Kidney (tissue), 14 donors: ENCODE results near the gene DMXL1. TPM values are rescaled to one million over a fixed set of nuclear protein-coding genes. Genes with fewer than 3 reads are reported as not detected.
A peak's percentile ranks its signal among the peaks of the same experiment; 100 is the strongest.

ENCODE experiments used
- DNase-seq, 5 donors: peaks; one replicate each; pipeline ENCODE4 v3.0.0-alpha.2; 2013 to 2020
- FAIRE-seq: peaks from 2 replicates; lab custom pipeline; 2012; peaks lifted over from hg19 to GRCh38; lab: Jason Lieb, UNC
- H3K27ac ChIP-seq, 2 donors: one replicate each; pipeline ENCODE4 v1.7.0; 2013; ENCODE audit warnings: low read depth in 2 of 2, low read length in 2 of 2, inconsistent platforms in 1 of 2
- H3K27me3 ChIP-seq: one replicate; pipeline ENCODE4 v1.7.1; 2013; ENCODE audit warnings: low read length, inconsistent platforms; ENCODE audit not compliant: control insufficient read depth, insufficient read depth
- H3K36me3 ChIP-seq, 3 donors: one replicate each; pipeline versions ENCODE4 v1.7.0 to v1.7.1; 2013; ENCODE audit warnings: low read length in 3 of 3, control low read depth in 1 of 3, inconsistent platforms in 1 of 3; ENCODE audit not compliant: insufficient read depth in 3 of 3, control insufficient read depth in 2 of 3
- H3K4me1 ChIP-seq, 3 donors: one replicate each; pipeline versions ENCODE4 v1.7.0 to v1.7.1; 2013; ENCODE audit warnings: low read length in 3 of 3, inconsistent platforms in 1 of 3, low read depth in 1 of 3; ENCODE audit not compliant: control insufficient read depth in 2 of 3, insufficient read depth in 2 of 3
- H3K4me3 ChIP-seq, 3 donors: one replicate each; pipeline versions ENCODE4 v1.7.0 to v1.8.1; 2013; ENCODE audit warnings: low read length in 3 of 3, control low read depth in 1 of 3, inconsistent platforms in 1 of 3
- H3K9ac ChIP-seq, 3 donors: one replicate each; pipeline versions ENCODE4 v1.7.0 to v1.7.1; 2013; ENCODE audit warnings: low read length in 3 of 3, control low read depth in 1 of 3, inconsistent platforms in 1 of 3
- H3K9me3 ChIP-seq, 3 donors: one replicate each; pipeline versions ENCODE4 v1.7.0 to v1.7.1; 2013; ENCODE audit warnings: low read length in 3 of 3, control low read depth in 1 of 3, inconsistent platforms in 1 of 3; ENCODE audit not compliant: control insufficient read depth in 2 of 3, insufficient read depth in 1 of 3
- CTCF ChIP-seq: IDR thresholded peaks from 3 replicates; pipeline ENCODE4 v1.5.1; 2012; ENCODE audit warnings: mild to moderate bottlenecking, moderate library complexity, borderline replicate concordance; ENCODE audit not compliant: insufficient read depth; ENCODE audit errors: extremely low read depth
- intact Hi-C: fragments of 100-400 bp; cut with DNase I; formaldehyde crosslinking; loops from one replicate; pipeline ENCODE4 v1.11.1; 2022
- polyA plus RNA-seq: library from polyadenylated mRNA; stranded (reverse); fragments of 350-450 nt; fragmentation: Illumina TruSeq; extraction: RNeasy Lipid Tissue Mini Kit (QIAGEN cat#74804); gene quantifications from one replicate; pipeline ENCODE4 v1.2.3, GENCODE V29; 2014; ENCODE audit warnings: low read depth, low replicate concordance; ENCODE audit not compliant: insufficient read depth
- total RNA-seq: library from RNA; stranded (reverse); fragmentation: NEBNext Ultra II Directional; extraction: Animal tissue kit (Norgen Biotek cat#: 25700); gene quantifications from one replicate; pipeline ENCODE4 v1.2.1, GENCODE V29; 2021
- donor health status: control.
- donor health status: control.
- donor health status: control.
- donor health status: control.
- donor health status: control.
- donor health status: DM: yes; HTN: yes; CAD: no.
- donor health status: Normal renal cell carcinoma (clear cell type).

The DMXL1 gene
- total and polyA plus RNA-seq, 2 donors from 2014 or later: 17.1 to 57.7 TPM

GRCh38 chr5:119270960-119271757, 200.3 kb downstream of the DMXL1 start:
- Histone ChIP-seq H3K9me3 (no peaks in the 10 kb centered on the region), H3K27ac (no peak overlapping the region), H3K36me3 (no peaks in the 10 kb centered on the region), H3K4me1 (peaks cover 0 to 7% (median 0%) of the 10 kb centered on the region in 3 donors), H3K9ac (no peak overlapping the region), H3K4me3 (no peak overlapping the region), H3K27me3 (no peaks in the 10 kb centered on the region)
- DNase-seq: no peak
- intact Hi-C loops: no loop called here
- TF ChIP-seq CTCF: no peak
- FAIRE-seq: no peak

- H3K4me3 ChIP-seq: no peak overlapping the region
- FAIRE-seq (no peak), DNase-seq (no peak)
- TF ChIP-seq CTCF: no peak
- H3K36me3 ChIP-seq: no peaks in the 10 kb centered on the region
- H3K4me1 ChIP-seq: peaks cover 0 to 7% (median 0%) of the 10 kb centered on the region in 3 donors
- H3K9ac ChIP-seq: no peak overlapping the region
- intact Hi-C loops: no loop called here
- no peak overlapping the region for H3K27ac ChIP-seq
- no peaks in the 10 kb centered on the region for H3K9me3 ChIP-seq
- H3K27me3 ChIP-seq: no peaks in the 10 kb centered on the region
Observed at GRCh38 chr5:119271758-119272730, 201.2 kb downstream of the DMXL1 start.

GRCh38 chr5:119273391-119273839, 202.5 kb downstream of the DMXL1 start:
- no peak overlapping the region for H3K27ac ChIP-seq
- DNase-seq: peak in 1 of 5 donors; percentile 40
- H3K9ac ChIP-seq: no peak overlapping the region
- intact Hi-C loops: no loop called here
- no peak for FAIRE-seq
- H3K9me3 ChIP-seq: no peaks in the 10 kb centered on the region
- H3K4me1 ChIP-seq: peaks cover 0 to 7% (median 0%) of the 10 kb centered on the region in 3 donors
- no peak overlapping the region for H3K4me3 ChIP-seq
- H3K36me3 ChIP-seq: no peaks in the 10 kb centered on the region
- no peak for TF ChIP-seq CTCF
- H3K27me3 ChIP-seq: no peaks in the 10 kb centered on the region
